Measurements from ENCODE around the gene ABCB11.
"Not testable (repeated sequence)": the region's sequence is repeated elsewhere in the genome, so short reads cannot be mapped to it uniquely, and the experiment has no call there.

Gene ABCB11

GRCh38 chr2:169031202-169031601 is at the start of gene ABCB11:
ABCB11 (minus strand) TSS chr2:169031324; CDS start chr2:169018125, 13,199 bp downstream.
- DNase-seq = no peak

GRCh38 chr2:169080250-169081069 is 49.3 kb upstream of the ABCB11 start:
- DNase-seq = peak; percentile 70

GRCh38 chr2:169077674-169078240 is 46.6 kb upstream of the ABCB11 start:
- no peak for DNase-seq

- DNase-seq = peak; percentile 69
Measured at GRCh38 chr2:169073963-169074751, 43.0 kb upstream of the ABCB11 start.

- no peak for DNase-seq
Measured at GRCh38 chr2:169073211-169073962, 42.3 kb upstream of the ABCB11 start.

- no peak for DNase-seq
Measured at GRCh38 chr2:169072163-169072925, 41.2 kb upstream of the ABCB11 start.

GRCh38 chr2:169071455-169071854 is 40.3 kb upstream of the ABCB11 start:
- no peak for DNase-seq

GRCh38 chr2:169069833-169070232 is 38.7 kb upstream of the ABCB11 start:
- no peak for DNase-seq

GRCh38 chr2:169069341-169069740 is 38.2 kb upstream of the ABCB11 start, which contains the start of gene DHRS9:
DHRS9 (plus strand) TSS chr2:169069563; CDS start chr2:169081582, 12,019 bp downstream.
- peak; percentile 54 for DNase-seq

- no peak for DNase-seq
Measured at GRCh38 chr2:169066897-169067296, 35.8 kb upstream of the ABCB11 start.

- no peak for DNase-seq
Measured at GRCh38 chr2:169065864-169066517, 34.9 kb upstream of the ABCB11 start.

GRCh38 chr2:169065422-169065821 is 34.3 kb upstream of the ABCB11 start:
- DNase-seq = no peak

GRCh38 chr2:169064199-169064598 is 33.1 kb upstream of the ABCB11 start:
- not testable (repeated sequence) for DNase-seq

GRCh38 chr2:169054575-169054974 is 23.5 kb upstream of the ABCB11 start:
- DNase-seq = not testable (repeated sequence)

GRCh38 chr2:169050476-169051240 is 19.5 kb upstream of the ABCB11 start:
- peak; percentile 72 for DNase-seq

GRCh38 chr2:169049142-169049541 is 18.0 kb upstream of the ABCB11 start:
- DNase-seq = no peak

GRCh38 chr2:169047256-169048250 is 16.4 kb upstream of the ABCB11 start:
- DNase-seq = no peak

- DNase-seq = no peak
Measured at GRCh38 chr2:169046440-169047151, 15.5 kb upstream of the ABCB11 start.

- DNase-seq = no peak
Measured at GRCh38 chr2:169042856-169043255, 11.7 kb upstream of the ABCB11 start.
